KG1 (cell line): Measurements from ENCODE around the gene MAD1L1.
"Not testable (repeated sequence)": the region's sequence is repeated elsewhere in the genome, so short reads cannot be mapped to it uniquely, and the experiment has no call there.

Experiments
- DNase-seq: peaks from one replicate; lab custom pipeline; 2025; lab: John Stamatoyannopoulos, UW

Gene MAD1L1

GRCh38 chr7:2172311-2173188, 60.2 kb downstream of the MAD1L1 start:
- no peak for DNase-seq

GRCh38 chr7:2171855-2172254, 60.9 kb downstream of the MAD1L1 start:
- DNase-seq = no peak

- no peak for DNase-seq
These were observed 61.9 kb downstream of the MAD1L1 start for GRCh38 chr7:2170576-2171521.

GRCh38 chr7:2169923-2170575, 62.7 kb downstream of the MAD1L1 start:
- no peak for DNase-seq

- DNase-seq = no peak
These were observed 64.0 kb downstream of the MAD1L1 start for GRCh38 chr7:2168615-2169311.

GRCh38 chr7:2166625-2167280, 66.0 kb downstream of the MAD1L1 start:
- DNase-seq = no peak

GRCh38 chr7:2165610-2166594, 66.8 kb downstream of the MAD1L1 start:
- no peak for DNase-seq

- DNase-seq = no peak
These were observed 67.5 kb downstream of the MAD1L1 start for GRCh38 chr7:2165239-2165609.

- DNase-seq = no peak
These were observed 68.1 kb downstream of the MAD1L1 start for GRCh38 chr7:2164646-2165045.

GRCh38 chr7:2163600-2164555, 68.9 kb downstream of the MAD1L1 start:
- no peak for DNase-seq

- DNase-seq = no peak
These were observed 69.8 kb downstream of the MAD1L1 start for GRCh38 chr7:2162959-2163358.

GRCh38 chr7:2162004-2162902, 70.5 kb downstream of the MAD1L1 start:
- not testable (repeated sequence) for DNase-seq

- DNase-seq = no peak
These were observed 73.6 kb downstream of the MAD1L1 start for GRCh38 chr7:2159176-2159520.

GRCh38 chr7:2158331-2159175, 74.2 kb downstream of the MAD1L1 start:
- DNase-seq = no peak

- no peak for DNase-seq
These were observed 75.1 kb downstream of the MAD1L1 start for GRCh38 chr7:2157473-2158279.
